ENCODE results near the gene ZNF512. TPM values are rescaled to one million over a fixed set of nuclear protein-coding genes. Genes with fewer than 3 reads are reported as not detected.
"Not testable (repeated sequence)": the region's sequence is repeated elsewhere in the genome, so short reads cannot be mapped to it uniquely, and the experiment has no call there.

Gene ZNF512
- total and polyA plus RNA-seq, 4 experiments from 2014 or later = 36.8 to 66.2 (median 45.2) TPM

DNA sequence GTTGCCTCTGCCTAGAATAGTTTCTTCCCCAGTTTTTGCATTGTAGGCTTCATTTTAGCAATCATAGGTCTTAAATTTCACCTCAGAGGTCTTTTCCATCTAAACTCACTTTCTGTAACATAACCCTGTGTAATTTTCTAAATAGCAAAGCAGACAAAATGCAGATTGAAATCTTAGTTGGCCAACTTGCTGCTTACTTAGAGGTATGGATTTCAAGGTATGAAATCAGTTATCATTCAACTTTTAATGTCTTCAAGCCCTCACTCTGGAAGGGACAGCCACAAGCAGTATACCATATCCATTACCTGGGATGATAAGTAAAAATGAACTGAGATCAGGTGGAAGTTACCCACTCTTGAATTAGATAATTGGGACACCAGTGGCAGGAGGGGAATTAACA is 42.1 kb downstream of the ZNF512 start:
- intact Hi-C loops (cut with micrococcal nuclease) = loop anchor here (5.0 kb wide), 1 partner anchor 268 kb away; the partner anchor contains the start of gene GTF3C2
- CTCF ChIA-PET (ENCODE audit: partially characterized antibody) = no interaction called here

DNA sequence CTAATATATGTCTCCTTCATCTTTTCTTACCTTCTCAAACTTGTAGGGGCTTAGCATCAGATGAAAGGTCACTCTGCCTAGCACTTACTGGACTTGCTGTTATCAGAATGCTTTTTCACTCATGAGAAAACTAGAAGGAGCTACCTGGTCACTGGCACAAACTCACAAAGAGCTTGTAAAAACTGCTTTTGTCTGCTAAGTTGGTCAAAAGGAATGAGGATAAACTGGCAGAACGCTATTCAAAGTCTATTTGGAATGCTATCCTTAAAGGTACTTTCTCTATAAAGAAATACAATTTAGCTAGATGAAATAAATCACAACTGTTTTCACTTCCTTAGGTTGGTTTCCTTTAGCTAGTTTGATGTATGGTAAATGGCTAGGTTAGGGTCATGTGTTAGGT is 43.5 kb downstream of the ZNF512 start:
- CTCF ChIA-PET (ENCODE audit: partially characterized antibody) = not testable (repeated sequence)

More for the DNA sequence above, 42.1 kb downstream of the ZNF512 start:
- peaks cover 15% of the 10 kb centered on the region for H3K4me1 ChIP-seq (ENCODE audit: insufficient read depth, low read length)
- H3K27me3 Mint-ChIP-seq = no peaks in the 10 kb centered on the region
- peaks cover 30 to 46% of the 10 kb centered on the region in 2 donors for H3K36me3 Mint-ChIP-seq
- H3K36me3 ChIP-seq (ENCODE audit: insufficient read depth, low read length) = peaks cover 36% of the 10 kb centered on the region
- H3K27ac ChIP-seq (ENCODE audit: low read depth, low read length) = no peak overlapping the region
- H3K27me3 ChIP-seq (ENCODE audit: insufficient read depth, low read length) = no peaks in the 10 kb centered on the region
- H3K9me3 ChIP-seq (ENCODE audit: control insufficient read depth in 1 of 2, low read length in 2 of 2) = no peaks in the 10 kb centered on the region
- H3K9me3 Mint-ChIP-seq = no peaks in the 10 kb centered on the region
- H3K4me3 Mint-ChIP-seq = no peak overlapping the region
- DNase-seq = no peak
- POLR2A ChIA-PET (ENCODE audit: partially characterized antibody) = no interaction called here
- peak overlapping the region in 1 of 7 donors; percentile 4 for H3K27ac Mint-ChIP-seq
- peaks cover 0 to 2% (median under 1%) of the 10 kb centered on the region in 4 donors for H3K4me1 Mint-ChIP-seq
- no peak overlapping the region for H3K4me3 ChIP-seq (ENCODE audit: low read length in 2 of 2)

DNA sequence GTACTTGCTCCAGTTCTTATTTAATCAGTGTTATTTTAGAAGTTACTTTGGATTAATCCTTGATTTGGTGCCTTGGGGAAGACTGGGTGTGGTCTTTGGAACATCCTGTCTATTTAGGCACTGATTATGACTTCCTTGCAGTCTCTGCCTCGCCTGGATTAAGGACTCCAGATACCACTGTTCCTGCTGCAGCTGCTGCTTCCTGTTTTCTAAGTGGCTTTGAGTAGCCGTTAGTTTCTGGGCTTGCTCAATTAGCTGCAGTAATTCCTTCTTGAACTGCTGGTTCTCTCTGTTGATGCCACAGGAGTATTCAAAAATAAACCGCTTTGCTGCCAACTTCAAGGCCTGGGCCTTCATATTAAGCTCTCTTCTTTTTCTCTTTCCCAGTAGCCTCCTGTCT is 44.1 kb downstream of the ZNF512 start:
- H3K27me3 ChIP-seq (ENCODE audit: insufficient read depth, low read length); DNase-seq; H3K9me3 Mint-ChIP-seq; POLR2A ChIA-PET (ENCODE audit: partially characterized antibody); H3K27me3 Mint-ChIP-seq; H3K27ac ChIP-seq (ENCODE audit: low read depth, low read length); CTCF ChIA-PET (ENCODE audit: partially characterized antibody); H3K4me3 ChIP-seq (ENCODE audit: low read length in 2 of 2); H3K9me3 ChIP-seq (ENCODE audit: control insufficient read depth in 1 of 2, low read length in 2 of 2): not testable (repeated sequence)
- peaks cover 29 to 42% of the 10 kb centered on the region in 2 donors for H3K36me3 Mint-ChIP-seq
- intact Hi-C loops (cut with micrococcal nuclease) = loop anchor here (5.0 kb wide), 1 partner anchor 270 kb away; the partner anchor contains the start of gene GTF3C2
- H3K36me3 ChIP-seq (ENCODE audit: insufficient read depth, low read length) = peaks cover 26% of the 10 kb centered on the region
- H3K4me1 ChIP-seq (ENCODE audit: insufficient read depth, low read length) = peaks cover 17% of the 10 kb centered on the region
- peaks cover 6 to 15% (median 9%) of the 10 kb centered on the region in 4 donors for H3K4me1 Mint-ChIP-seq
- peak overlapping the region in 6 of 7 donors; percentile 43 to 95 (median 80) for H3K27ac Mint-ChIP-seq
- peak overlapping the region in 1 of 8 donors; percentile 10 for H3K4me3 Mint-ChIP-seq

More for the DNA sequence above, 43.5 kb downstream of the ZNF512 start:
- intact Hi-C loops (cut with micrococcal nuclease) = loop anchor here (5.0 kb wide), 1 partner anchor 269 kb away; the partner anchor contains the start of gene GTF3C2
- H3K4me3 Mint-ChIP-seq; POLR2A ChIA-PET (ENCODE audit: partially characterized antibody); DNase-seq; H3K9me3 Mint-ChIP-seq; H3K9me3 ChIP-seq (ENCODE audit: control insufficient read depth in 1 of 2, low read length in 2 of 2); H3K4me3 ChIP-seq (ENCODE audit: low read length in 2 of 2); H3K27ac ChIP-seq (ENCODE audit: low read depth, low read length); H3K27me3 ChIP-seq (ENCODE audit: insufficient read depth, low read length); H3K27me3 Mint-ChIP-seq: not testable (repeated sequence)
- H3K4me1 ChIP-seq (ENCODE audit: insufficient read depth, low read length) = peaks cover 17% of the 10 kb centered on the region
- Mint-ChIP-seq H3K27ac (peak overlapping the region in 5 of 7 donors; percentile 11 to 77 (median 36)), H3K4me1 (peaks cover 4 to 11% (median 8%) of the 10 kb centered on the region in 4 donors), H3K36me3 (peaks cover 28 to 42% of the 10 kb centered on the region in 2 donors)
- H3K36me3 ChIP-seq (ENCODE audit: insufficient read depth, low read length) = peaks cover 29% of the 10 kb centered on the region

DNA sequence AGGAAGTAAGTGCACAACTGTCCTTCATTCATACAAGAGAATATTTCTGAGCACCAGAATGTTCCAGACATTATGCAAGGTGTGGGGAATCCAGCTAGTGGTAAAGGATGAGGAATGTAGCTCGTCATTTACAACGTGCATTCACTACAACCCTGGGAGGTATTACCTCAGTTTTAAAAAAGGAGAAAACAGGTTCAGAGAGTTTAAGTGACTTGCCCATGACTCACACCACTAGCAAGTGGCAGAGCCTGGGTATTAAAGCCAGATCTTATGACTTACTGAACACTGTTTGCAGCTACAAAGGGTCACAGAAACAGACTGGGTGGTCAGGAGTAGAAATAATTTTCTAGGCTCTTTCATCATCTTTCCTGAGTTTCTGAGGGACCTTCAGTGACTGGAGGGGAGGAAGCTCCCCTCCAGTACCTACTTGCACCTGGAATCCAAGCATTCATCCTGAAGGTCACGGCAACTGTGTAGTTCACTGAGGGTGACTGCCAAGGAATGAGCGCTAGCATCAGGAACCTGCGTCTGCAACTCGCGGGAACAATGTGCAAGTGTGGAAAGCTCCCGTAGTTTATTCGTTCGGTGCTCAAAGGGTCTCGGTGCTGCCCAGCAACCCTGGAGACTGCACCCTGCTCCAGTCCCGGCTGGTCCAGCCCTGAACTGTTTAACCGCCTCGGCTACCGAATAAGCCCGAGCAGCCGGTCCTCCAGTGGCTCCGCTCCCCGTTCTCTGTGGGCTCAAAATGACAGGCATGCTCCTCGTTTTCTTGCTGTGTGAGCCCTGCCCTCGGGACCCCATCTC is 45.3 kb downstream of the ZNF512 start:
- peaks cover 23 to 41% of the 10 kb centered on the region in 2 donors for H3K36me3 Mint-ChIP-seq
- no peaks in the 10 kb centered on the region for H3K27me3 Mint-ChIP-seq
- CTCF ChIA-PET (ENCODE audit: partially characterized antibody) = interaction anchor here (1.6 kb wide), 2 partner anchors 55 to 541 kb away, joined by 3 to 6 read pairs; partner anchors contain the start of gene KHK
- H3K9me3 Mint-ChIP-seq = no peaks in the 10 kb centered on the region
- H3K9me3 ChIP-seq (ENCODE audit: control insufficient read depth in 1 of 2, low read length in 2 of 2) = no peaks in the 10 kb centered on the region
- H3K4me1 Mint-ChIP-seq = peaks cover 8 to 21% (median 11%) of the 10 kb centered on the region in 4 donors
- no peaks in the 10 kb centered on the region for H3K27me3 ChIP-seq (ENCODE audit: insufficient read depth, low read length)
- intact Hi-C loops (cut with micrococcal nuclease) = loop anchor here (1.0 to 5.0 kb wide), 3 partner anchors 139 to 271 kb away; partner anchors contain the start of genes GTF3C2, IFT172 and ZNF513
- H3K4me3 ChIP-seq (ENCODE audit: low read length in 2 of 2) = peak overlapping the region; percentile 68 to 92
- POLR2A ChIA-PET (ENCODE audit: partially characterized antibody) = interaction anchor here (0.5 to 2.3 kb wide), 15 partner anchors 11 to 1407 kb away, joined by 3 to 16 read pairs (median 4); partner anchors contain the start of genes ATRAID, EIF2B4, NRBP1 and PPM1G
- H3K4me3 Mint-ChIP-seq = peak overlapping the region in 2 of 8 donors; percentile 8 to 57
- H3K4me1 ChIP-seq (ENCODE audit: insufficient read depth, low read length) = peaks cover 17% of the 10 kb centered on the region
- H3K36me3 ChIP-seq (ENCODE audit: insufficient read depth, low read length) = peaks cover 21% of the 10 kb centered on the region
- no peak for DNase-seq
- H3K27ac Mint-ChIP-seq = peak overlapping the region in 4 of 7 donors; percentile 54 to 85 (median 74)
- H3K27ac ChIP-seq (ENCODE audit: low read depth, low read length) = peak overlapping the region; percentile 85

DNA sequence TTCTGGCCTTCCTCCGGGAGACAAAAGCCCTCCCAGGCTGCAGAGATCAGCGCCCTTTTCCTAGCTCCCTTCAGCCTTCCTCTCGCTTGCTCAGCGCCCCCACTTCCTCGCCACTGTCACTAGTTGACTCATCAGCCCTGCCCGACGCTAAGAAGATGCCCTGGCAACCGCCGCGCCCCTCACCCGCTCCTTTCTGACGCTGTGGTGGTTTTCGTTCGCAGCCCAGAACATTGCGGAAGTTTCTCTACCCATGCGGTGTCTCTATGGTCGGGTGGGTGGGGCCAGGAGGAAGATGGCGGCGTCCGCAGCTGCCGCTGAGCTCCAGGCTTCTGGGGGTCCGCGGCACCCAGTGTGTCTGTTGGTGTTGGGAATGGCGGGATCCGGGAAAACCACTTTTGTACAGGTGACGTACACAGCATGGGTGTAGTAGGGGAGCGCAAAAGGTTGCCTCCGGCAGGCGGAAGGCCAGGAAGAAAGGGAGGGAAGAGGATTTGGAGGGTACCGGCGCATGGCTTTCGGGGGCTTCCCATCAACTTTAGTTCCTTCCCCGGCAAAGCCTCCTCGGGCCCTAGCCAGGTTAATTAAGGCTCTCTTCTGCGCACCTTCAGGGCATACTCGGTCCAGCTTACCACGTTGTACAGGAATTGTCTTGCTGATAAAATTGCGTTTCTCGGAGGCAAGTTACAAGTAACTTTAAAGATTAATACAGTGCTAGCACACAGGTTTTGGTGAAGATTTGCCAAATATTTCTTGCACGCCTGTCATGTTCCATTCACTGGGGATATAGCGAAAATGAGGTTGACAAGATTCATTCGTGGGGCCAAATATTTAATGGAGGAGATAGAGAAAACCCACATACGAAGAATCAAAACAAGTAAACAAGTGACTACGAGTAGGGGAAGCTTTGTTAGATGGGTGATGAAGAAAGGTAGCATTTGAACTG is 46.2 kb downstream of the ZNF512 start, which contains the start of the genes CCDC121 and GPN1:
TSS of gene CCDC121 (minus strand) at position 246 of the 943 bp plus-strand sequence. CDS start 1,213 bp downstream, outside the sequence.
TSS of gene GPN1 (plus strand) at position 284 of the 943 bp plus-strand sequence. CDS start at position 293, 9 bp downstream.
- H3K4me1 ChIP-seq (ENCODE audit: insufficient read depth, low read length) = peaks cover 17% of the 10 kb centered on the region
- H3K27me3 Mint-ChIP-seq = no peaks in the 10 kb centered on the region
- H3K9me3 ChIP-seq (ENCODE audit: control insufficient read depth in 1 of 2, low read length in 2 of 2) = no peaks in the 10 kb centered on the region
- peaks cover 15% of the 10 kb centered on the region for H3K36me3 ChIP-seq (ENCODE audit: insufficient read depth, low read length)
- H3K27ac ChIP-seq (ENCODE audit: low read depth, low read length) = peak within 1 kb of the TSS; percentile 85
- H3K4me1 Mint-ChIP-seq = peaks cover 9 to 21% (median 11%) of the 10 kb centered on the region in 4 donors
- DNase-seq = peak; percentile 93 to 98 (median 94)
- peak within 1 kb of the TSS in 2 of 8 donors; percentile 8 to 57 for H3K4me3 Mint-ChIP-seq
- H3K9me3 Mint-ChIP-seq = no peaks in the 10 kb centered on the region
- H3K27me3 ChIP-seq (ENCODE audit: insufficient read depth, low read length) = no peaks in the 10 kb centered on the region
- ChIA-PET POLR2A (ENCODE audit: partially characterized antibody) (interaction anchor here (0.6 to 2.3 kb wide), 13 partner anchors 10 to 579 kb away, joined by 3 to 16 read pairs (median 4); partner anchors contain the start of genes ATRAID, EIF2B4, NRBP1 and PPM1G), CTCF (ENCODE audit: partially characterized antibody) (interaction anchor here (1.6 kb wide), 2 partner anchors 54 to 542 kb away, joined by 3 to 6 read pairs; partner anchors contain the start of gene KHK)
- H3K4me3 ChIP-seq (ENCODE audit: low read length in 2 of 2) = peak within 1 kb of the TSS; percentile 68 to 92
- intact Hi-C loops (cut with micrococcal nuclease) = loop anchor here (1.0 to 5.0 kb wide), 4 partner anchors 34 to 272 kb away; partner anchors contain the start of genes GTF3C2, IFT172, SLC4A1AP and SUPT7L
- H3K27ac Mint-ChIP-seq = peak within 1 kb of the TSS in 3 of 7 donors; percentile 76 to 85 (median 78)
- peaks cover 24 to 40% of the 10 kb centered on the region in 2 donors for H3K36me3 Mint-ChIP-seq

DNA sequence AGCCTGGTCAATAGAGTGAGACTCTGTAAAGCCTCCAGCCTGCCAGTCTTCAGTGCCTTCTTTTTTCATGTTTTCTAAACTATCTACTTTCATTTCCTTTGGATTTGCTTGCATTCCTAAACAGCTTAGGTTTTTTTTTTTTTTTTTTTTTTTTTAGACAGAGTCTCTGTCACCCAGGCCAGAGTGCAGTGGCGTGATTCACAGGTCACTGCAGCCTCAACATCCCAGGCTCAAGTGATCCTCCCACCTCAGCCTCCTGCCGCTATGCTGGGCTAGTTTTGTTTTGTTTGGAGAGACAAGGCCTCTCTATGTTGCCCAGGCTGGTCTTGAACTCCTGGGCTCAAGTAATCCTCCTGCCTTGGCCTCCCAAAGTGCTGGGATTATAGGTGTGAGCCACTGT is 47.4 kb downstream of the ZNF512 start:
- intact Hi-C loops (cut with micrococcal nuclease); H3K9me3 Mint-ChIP-seq; CTCF ChIA-PET (ENCODE audit: partially characterized antibody); POLR2A ChIA-PET (ENCODE audit: partially characterized antibody); H3K27me3 Mint-ChIP-seq; H3K9me3 ChIP-seq (ENCODE audit: control insufficient read depth in 1 of 2, low read length in 2 of 2); H3K27ac ChIP-seq (ENCODE audit: low read depth, low read length); DNase-seq; H3K4me3 ChIP-seq (ENCODE audit: low read length in 2 of 2); H3K27me3 ChIP-seq (ENCODE audit: insufficient read depth, low read length): not testable (repeated sequence)
- H3K4me3 Mint-ChIP-seq = peak overlapping the region in 2 of 8 donors; percentile 34 to 39
- H3K36me3 Mint-ChIP-seq = peaks cover 34 to 42% of the 10 kb centered on the region in 2 donors
- H3K4me1 Mint-ChIP-seq = peaks cover 12 to 21% (median 14%) of the 10 kb centered on the region in 4 donors
- H3K27ac Mint-ChIP-seq = peak overlapping the region in 5 of 7 donors; percentile 26 to 87 (median 56)
- Histone ChIP-seq H3K4me1 (ENCODE audit: insufficient read depth, low read length) (peaks cover 17% of the 10 kb centered on the region), H3K36me3 (ENCODE audit: insufficient read depth, low read length) (peaks cover 26% of the 10 kb centered on the region)
